ENCODE data around the gene SWAP70.

The SWAP70 gene

GRCh38 chr11:9780929-9781328 is 117.1 kb downstream of the SWAP70 start:
- no peak for DNase-seq

GRCh38 chr11:9783986-9784385 is 120.1 kb downstream of the SWAP70 start:
- no peak for DNase-seq

GRCh38 chr11:9784602-9785315 is 120.9 kb downstream of the SWAP70 start:
- no peak for DNase-seq

GRCh38 chr11:9787260-9787659 is 123.4 kb downstream of the SWAP70 start:
- DNase-seq: no peak

- DNase-seq: no peak
These were observed 124.2 kb downstream of the SWAP70 start for GRCh38 chr11:9787981-9788521.

- no peak for DNase-seq
These were observed 126.0 kb downstream of the SWAP70 start for GRCh38 chr11:9789910-9790309.

- DNase-seq: no peak
These were observed 126.8 kb downstream of the SWAP70 start for GRCh38 chr11:9790703-9791102.

GRCh38 chr11:9796266-9796665 is 132.4 kb downstream of the SWAP70 start:
- no peak for DNase-seq

GRCh38 chr11:9796854-9797253 is 133.0 kb downstream of the SWAP70 start:
- no peak for DNase-seq

- DNase-seq: no peak
These were observed 133.4 kb downstream of the SWAP70 start for GRCh38 chr11:9797300-9797699.

GRCh38 chr11:9799886-9800285 is 136.0 kb downstream of the SWAP70 start:
- no peak for DNase-seq

GRCh38 chr11:9802291-9802861 is 138.5 kb downstream of the SWAP70 start:
- no peak for DNase-seq
